K562 (cell line): ENCODE measurements around the gene DUSP28. TPM values are rescaled to one million over a fixed set of nuclear protein-coding genes. Genes with fewer than 3 reads are reported as not detected.
A peak's percentile ranks its signal among the peaks of the same experiment; 100 is the strongest.

ENCODE experiments used
- CHD4 ChIP-seq: fragments of 200-600 bp; sonication (generic); IDR thresholded peaks from 3 replicates; pipeline ENCODE4 v1.6.1; 2012; ENCODE audit warnings: low read depth, mild to moderate bottlenecking, mixed read lengths, low read length, inconsistent platforms; ENCODE audit not compliant: insufficient read depth, insufficient replicate concordance, poor library complexity, severe bottlenecking
- MED1 ChIP-seq: sonication (generic); formaldehyde crosslinking; IDR thresholded peaks from 2 replicates; pipeline ENCODE4 v1.8.1; 2023; ENCODE audit warnings: missing genetic modification reagents, borderline replicate concordance
- NFIC ChIP-seq: fragments of 450-650 bp; IDR thresholded peaks from 2 replicates; pipeline ENCODE4 v1.6.1; 2017; ENCODE audit warnings: mild to moderate bottlenecking, inconsistent platforms
- PURB ChIP-seq: sonication (generic); formaldehyde crosslinking; IDR thresholded peaks from 2 replicates; pipeline ENCODE4 v1.9.0; 2021; ENCODE audit warnings: low read depth, mild to moderate bottlenecking, missing genetic modification reagents
- RBM17 ChIP-seq: fragments of 200-400 bp; formaldehyde crosslinking; IDR thresholded peaks from 2 replicates; pipeline ENCODE4 v1.6.1; 2017; ENCODE audit warnings: low read depth, mild to moderate bottlenecking, low read length, borderline replicate concordance
- SMAD2 ChIP-seq: fragments of 150-350 bp; IDR thresholded peaks from 2 replicates; pipeline ENCODE4 v1.6.1; 2014; ENCODE audit warnings: low read depth, mild to moderate bottlenecking, low read length
- ZNF134 ChIP-seq: fragments of 250-450 bp; sonication (Bioruptor Pico); conservative IDR thresholded peaks from 2 replicates; pipeline ENCODE4 v1.4.0; 2020
- ZNF239 ChIP-seq: fragments of 250-450 bp; sonication (Bioruptor Pico); IDR thresholded peaks from 2 replicates; pipeline ENCODE4 v1.4.0; 2020; ENCODE audit warnings: mild to moderate bottlenecking
- ZNF384 ChIP-seq: IDR thresholded peaks from 2 replicates; pipeline ENCODE4 v1.6.1; 2012; ENCODE audit warnings: low read depth, low read length, improper control_type of control experiment
- ZNF551 ChIP-seq: fragments of 250-450 bp; sonication (Bioruptor Pico); IDR thresholded peaks from 2 replicates; pipeline ENCODE4 v1.5.0; 2021; ENCODE audit warnings: mild to moderate bottlenecking, moderate library complexity
- polyA plus RNA-seq, 8 experiments: library from polyadenylated mRNA; depleted of rRNA in 4 of 8; stranded (reverse) in 5 of 8; unstranded in 3 of 8; fragments of >200 nt; fragmentation: Nextera tagmentation in 2 of 8; fragmentation: Illumina TruSeq in 1 of 8; extraction: Ambion mirVana in 2 of 8; extraction: Trizol in 1 of 8; gene quantifications; 2 replicates each; pipeline versions ENCODE4 v1.2.1 to v1.2.3, GENCODE V29; 2011 to 2014; ENCODE audit warnings: inconsistent platforms in 1 of 8, missing spikeins in 1 of 8
- total RNA-seq, 7 experiments: library from RNA; depleted of rRNA in 6 of 7; stranded (reverse); fragments of >200 nt in 6 of 7; fragmentation: Illumina TruSeq in 2 of 7; extraction: Trizol in 2 of 7; gene quantifications; 2 replicates each; pipeline versions ENCODE4 v1.2.1 to v1.2.3, GENCODE V29; 2011 to 2021; ENCODE audit warnings: low replicate concordance in 1 of 7
- TF ChIP-seq, protein P1 (sequence below): fragments of 250-450 bp; sonication (Bioruptor Pico); IDR thresholded peaks from 2 replicates; pipeline ENCODE4 v1.4.0; 2020
- TF ChIP-seq, protein P2 (sequence below), 2 experiments: fragments of 450-650 bp in 1 of 2; sonication (generic) in 1 of 2; formaldehyde crosslinking in 1 of 2; IDR thresholded peaks; 2 replicates each; pipeline versions ENCODE4 v1.7.1 to v1.9.0; 2016 to 2022; ENCODE audit warnings: inconsistent platforms in 1 of 2, mild to moderate bottlenecking in 1 of 2, missing genetic modification reagents in 1 of 2

DUSP28 gene
- total and polyA plus RNA-seq, 9 of the 15 experiments (the other 6 are each of a cell fraction or from before 2014, with no cell fraction given): 2.8 to 8.1 (median 4.2) TPM

DNA sequence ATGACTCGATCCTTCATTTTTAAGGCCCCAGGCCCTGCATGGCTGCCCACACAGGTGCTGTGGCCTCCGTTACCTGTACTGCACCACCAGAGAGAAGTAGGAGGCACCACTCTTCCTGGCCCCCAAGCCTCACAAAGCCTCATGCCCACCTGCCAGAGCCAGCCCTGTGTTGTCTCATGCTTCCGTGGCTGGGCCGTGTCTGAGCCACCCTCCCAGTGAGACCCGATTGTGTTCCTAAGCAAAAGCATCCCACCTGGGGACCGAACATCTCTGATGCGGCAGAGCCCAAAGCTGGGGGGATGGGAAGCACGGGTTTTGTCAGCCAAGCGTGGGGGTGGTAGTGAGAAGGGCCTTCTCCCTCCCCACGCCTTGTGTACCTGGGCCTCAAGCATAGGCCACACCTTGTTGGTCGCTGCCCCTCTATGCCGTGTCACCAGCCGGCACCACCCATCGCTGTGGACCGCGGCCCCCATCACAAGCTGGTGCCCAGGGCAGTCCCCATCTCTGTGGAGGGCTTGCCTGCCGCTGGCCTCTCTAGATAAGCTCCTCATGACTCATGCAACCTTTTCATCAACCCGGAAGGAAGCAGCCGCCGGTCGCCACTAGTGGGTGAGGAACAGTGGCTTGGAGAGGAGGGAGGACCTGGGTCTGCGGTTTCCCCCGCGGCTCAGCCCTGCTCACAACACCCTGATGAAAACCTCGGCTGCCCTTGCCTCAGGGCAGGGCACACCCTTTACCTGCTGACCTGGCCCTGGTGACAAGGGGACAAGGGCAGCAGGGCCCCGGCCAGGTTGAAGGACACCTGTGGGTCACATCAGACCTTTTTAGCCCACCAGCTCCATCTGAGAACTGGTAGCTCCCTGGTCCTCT is 5.4 kb downstream of the DUSP28 start (continued):
- TF ChIP-seq PURB (CRISPR knock-in tag) (no peak), RBM17 (no peak), MED1 (CRISPR knock-in tag) (no peak), ZNF134 (CRISPR knock-in tag) (no peak), CHD4 (no peak), NFIC (peak; percentile 58), SMAD2 (no peak), ZNF239 (CRISPR knock-in tag) (no peak), ZNF551 (CRISPR knock-in tag) (no peak), ZNF384 (no peak)
- TF ChIP-seq, protein P1, sequence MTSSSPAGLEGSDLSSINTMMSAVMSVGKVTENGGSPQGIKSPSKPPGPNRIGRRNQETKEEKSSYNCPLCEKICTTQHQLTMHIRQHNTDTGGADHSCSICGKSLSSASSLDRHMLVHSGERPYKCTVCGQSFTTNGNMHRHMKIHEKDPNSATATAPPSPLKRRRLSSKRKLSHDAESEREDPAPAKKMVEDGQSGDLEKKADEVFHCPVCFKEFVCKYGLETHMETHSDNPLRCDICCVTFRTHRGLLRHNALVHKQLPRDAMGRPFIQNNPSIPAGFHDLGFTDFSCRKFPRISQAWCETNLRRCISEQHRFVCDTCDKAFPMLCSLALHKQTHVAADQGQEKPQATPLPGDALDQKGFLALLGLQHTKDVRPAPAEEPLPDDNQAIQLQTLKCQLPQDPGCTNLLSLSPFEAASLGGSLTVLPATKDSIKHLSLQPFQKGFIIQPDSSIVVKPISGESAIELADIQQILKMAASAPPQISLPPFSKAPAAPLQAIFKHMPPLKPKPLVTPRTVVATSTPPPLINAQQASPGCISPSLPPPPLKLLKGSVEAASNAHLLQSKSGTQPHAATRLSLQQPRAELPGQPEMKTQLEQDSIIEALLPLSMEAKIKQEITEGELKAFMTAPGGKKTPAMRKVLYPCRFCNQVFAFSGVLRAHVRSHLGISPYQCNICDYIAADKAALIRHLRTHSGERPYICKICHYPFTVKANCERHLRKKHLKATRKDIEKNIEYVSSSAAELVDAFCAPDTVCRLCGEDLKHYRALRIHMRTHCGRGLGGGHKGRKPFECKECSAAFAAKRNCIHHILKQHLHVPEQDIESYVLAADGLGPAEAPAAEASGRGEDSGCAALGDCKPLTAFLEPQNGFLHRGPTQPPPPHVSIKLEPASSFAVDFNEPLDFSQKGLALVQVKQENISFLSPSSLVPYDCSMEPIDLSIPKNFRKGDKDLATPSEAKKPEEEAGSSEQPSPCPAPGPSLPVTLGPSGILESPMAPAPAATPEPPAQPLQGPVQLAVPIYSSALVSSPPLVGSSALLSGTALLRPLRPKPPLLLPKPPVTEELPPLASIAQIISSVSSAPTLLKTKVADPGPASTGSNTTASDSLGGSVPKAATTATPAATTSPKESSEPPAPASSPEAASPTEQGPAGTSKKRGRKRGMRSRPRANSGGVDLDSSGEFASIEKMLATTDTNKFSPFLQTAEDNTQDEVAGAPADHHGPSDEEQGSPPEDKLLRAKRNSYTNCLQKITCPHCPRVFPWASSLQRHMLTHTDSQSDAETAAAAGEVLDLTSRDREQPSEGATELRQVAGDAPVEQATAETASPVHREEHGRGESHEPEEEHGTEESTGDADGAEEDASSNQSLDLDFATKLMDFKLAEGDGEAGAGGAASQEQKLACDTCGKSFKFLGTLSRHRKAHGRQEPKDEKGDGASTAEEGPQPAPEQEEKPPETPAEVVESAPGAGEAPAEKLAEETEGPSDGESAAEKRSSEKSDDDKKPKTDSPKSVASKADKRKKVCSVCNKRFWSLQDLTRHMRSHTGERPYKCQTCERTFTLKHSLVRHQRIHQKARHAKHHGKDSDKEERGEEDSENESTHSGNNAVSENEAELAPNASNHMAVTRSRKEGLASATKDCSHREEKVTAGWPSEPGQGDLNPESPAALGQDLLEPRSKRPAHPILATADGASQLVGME (CRISPR knock-in tag): no peak
- TF ChIP-seq, protein P2, sequence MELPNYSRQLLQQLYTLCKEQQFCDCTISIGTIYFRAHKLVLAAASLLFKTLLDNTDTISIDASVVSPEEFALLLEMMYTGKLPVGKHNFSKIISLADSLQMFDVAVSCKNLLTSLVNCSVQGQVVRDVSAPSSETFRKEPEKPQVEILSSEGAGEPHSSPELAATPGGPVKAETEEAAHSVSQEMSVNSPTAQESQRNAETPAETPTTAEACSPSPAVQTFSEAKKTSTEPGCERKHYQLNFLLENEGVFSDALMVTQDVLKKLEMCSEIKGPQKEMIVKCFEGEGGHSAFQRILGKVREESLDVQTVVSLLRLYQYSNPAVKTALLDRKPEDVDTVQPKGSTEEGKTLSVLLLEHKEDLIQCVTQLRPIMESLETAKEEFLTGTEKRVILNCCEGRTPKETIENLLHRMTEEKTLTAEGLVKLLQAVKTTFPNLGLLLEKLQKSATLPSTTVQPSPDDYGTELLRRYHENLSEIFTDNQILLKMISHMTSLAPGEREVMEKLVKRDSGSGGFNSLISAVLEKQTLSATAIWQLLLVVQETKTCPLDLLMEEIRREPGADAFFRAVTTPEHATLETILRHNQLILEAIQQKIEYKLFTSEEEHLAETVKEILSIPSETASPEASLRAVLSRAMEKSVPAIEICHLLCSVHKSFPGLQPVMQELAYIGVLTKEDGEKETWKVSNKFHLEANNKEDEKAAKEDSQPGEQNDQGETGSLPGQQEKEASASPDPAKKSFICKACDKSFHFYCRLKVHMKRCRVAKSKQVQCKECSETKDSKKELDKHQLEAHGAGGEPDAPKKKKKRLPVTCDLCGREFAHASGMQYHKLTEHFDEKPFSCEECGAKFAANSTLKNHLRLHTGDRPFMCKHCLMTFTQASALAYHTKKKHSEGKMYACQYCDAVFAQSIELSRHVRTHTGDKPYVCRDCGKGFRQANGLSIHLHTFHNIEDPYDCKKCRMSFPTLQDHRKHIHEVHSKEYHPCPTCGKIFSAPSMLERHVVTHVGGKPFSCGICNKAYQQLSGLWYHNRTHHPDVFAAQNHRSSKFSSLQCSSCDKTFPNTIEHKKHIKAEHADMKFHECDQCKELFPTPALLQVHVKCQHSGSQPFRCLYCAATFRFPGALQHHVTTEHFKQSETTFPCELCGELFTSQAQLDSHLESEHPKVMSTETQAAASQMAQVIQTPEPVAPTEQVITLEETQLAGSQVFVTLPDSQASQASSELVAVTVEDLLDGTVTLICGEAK (IDR thresholded peaks at IDR 0.05): peak; percentile 36; the same call in 1 of the 2 replicates
- TF ChIP-seq, protein P2 (CRISPR knock-in tag; IDR thresholded peaks at IDR 0.05): no peak
